ENCODE measurements around the gene TICAM2.

DNA sequence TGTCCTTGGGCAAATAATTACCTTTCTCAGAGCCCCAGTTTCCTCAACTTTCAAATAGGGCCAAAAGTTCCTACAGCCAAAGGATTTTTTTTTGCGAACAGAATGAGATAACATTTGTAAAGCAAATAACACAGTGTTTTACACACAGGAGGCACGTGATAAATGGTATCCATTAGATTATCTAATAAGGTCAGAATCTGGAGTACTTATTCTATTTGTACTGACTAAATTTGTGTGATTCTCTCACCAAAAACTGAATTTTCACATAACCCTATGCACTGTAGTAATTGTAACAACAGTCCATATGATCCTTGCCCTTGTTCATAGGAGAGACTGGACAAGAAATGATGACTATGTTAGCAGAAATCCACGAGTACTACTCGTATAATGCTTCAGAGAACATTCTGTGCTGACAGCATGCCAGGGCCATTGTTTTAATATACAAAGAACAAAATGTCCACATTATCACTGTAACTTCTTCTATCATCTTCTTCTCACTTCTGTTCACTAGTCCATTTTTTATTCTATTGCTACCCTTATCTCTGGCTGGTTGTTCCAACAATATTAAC lies 43.8 kb downstream of the TICAM2 start:
- TF ChIP-seq CTCF (IDR thresholded peaks at IDR 0.05; ENCODE audit: insufficient read depth, low read length, poor library complexity, severe bottlenecking) = no peak
- no peak for TF ChIP-seq EZH2phosphoT487 (conservative IDR thresholded peaks at IDR 0.05; ENCODE audit: low read length)
